GM13977 (cell line): Measurements from ENCODE around the gene GPAT3.

ENCODE experiments used
- DNase-seq: peaks from one replicate; pipeline ENCODE4 v3.0.0; 2012; ENCODE audit warnings: low spot score
- CTCF ChIP-seq: IDR thresholded peaks from 2 replicates; pipeline ENCODE4 v1.5.1; 2012; ENCODE audit warnings: mild to moderate bottlenecking, control low read depth; ENCODE audit not compliant: insufficient read depth; ENCODE audit errors: extremely low read depth, missing control alignments
- in situ Hi-C: fragments of 300-500 bp; cut with MboI; formaldehyde crosslinking; loops from one replicate; pipeline ENCODE4 v1.12.0; 2022; ENCODE audit warnings: low sequenced_read_pairs, low pct_unique_long_range_greater_than_20kb, mixed read lengths, inconsistent platforms; ENCODE audit not compliant: unreplicated experiment

GPAT3 gene

GRCh38 chr4:83599183-83599582 lies 63.3 kb downstream of the GPAT3 start:
- TF ChIP-seq CTCF, result no peak
- in situ Hi-C loops, result no loop called here
- no peak for DNase-seq

DNA sequence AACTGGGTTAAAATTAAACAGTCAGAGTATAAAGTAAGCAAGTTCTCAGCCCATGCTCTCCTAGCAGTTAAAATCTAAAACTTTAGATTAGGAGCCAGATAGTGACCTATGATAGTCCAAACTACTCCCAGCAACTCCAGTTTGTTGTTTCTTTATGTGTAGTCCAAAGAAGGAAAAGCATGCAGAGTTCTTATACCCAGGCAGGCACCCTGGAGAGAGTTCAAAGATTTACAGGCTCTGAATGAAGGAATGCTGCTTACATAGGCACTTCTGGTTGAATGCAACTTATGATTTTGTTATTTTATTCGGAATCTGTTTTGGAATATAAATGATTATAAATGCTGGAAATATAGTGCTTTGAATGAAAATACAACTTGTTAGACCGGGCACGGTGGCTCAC lies 67.2 kb downstream of the GPAT3 start:
- no peak for TF ChIP-seq CTCF
- in situ Hi-C loops, result no loop called here
- no peak for DNase-seq

DNA sequence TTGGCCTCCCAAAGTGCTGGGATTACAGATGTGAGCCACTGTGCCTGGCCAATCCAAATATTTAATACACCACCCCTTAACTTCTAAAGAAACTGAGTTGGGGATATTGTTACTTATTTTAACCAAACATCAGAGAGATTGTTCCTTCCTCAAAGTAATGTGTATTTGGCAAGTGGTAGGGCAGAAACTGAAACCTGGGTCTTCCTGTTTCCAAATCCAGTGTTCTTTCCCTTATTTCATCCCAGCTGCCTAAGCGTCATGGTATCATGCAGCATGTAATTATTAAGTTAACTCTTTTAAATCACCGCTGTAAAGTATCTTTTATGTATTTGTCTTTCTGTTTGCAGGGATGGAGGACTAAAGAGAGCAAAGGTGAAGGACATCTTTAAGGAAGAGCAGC lies 68.4 kb downstream of the GPAT3 start:
- in situ Hi-C loops, result no loop called here

DNA sequence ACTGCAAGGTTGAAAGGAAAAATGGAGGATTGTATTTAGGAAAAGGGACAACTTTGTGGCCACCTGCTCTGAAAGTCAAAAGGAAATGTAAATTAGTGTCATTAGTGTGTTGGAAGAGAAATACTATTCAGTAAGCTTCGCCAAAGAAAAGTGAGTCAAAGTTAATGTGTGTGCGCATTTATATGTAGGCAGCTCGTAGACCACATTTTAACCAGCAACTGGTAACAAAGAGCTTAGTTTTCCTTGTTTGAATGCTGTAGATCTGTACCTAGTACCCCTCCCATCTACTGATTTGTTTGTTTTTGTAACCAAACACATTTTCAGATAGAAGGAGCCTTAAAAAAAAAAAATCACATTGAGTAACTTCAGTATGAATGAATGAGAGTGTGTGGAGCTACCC lies 69.3 kb downstream of the GPAT3 start:
- in situ Hi-C loops, result no loop called here
- DNase-seq, result no peak
- TF ChIP-seq CTCF, result no peak

More for the DNA sequence above, 68.4 kb downstream of the GPAT3 start:
- no peak for DNase-seq
- no peak for TF ChIP-seq CTCF

DNA sequence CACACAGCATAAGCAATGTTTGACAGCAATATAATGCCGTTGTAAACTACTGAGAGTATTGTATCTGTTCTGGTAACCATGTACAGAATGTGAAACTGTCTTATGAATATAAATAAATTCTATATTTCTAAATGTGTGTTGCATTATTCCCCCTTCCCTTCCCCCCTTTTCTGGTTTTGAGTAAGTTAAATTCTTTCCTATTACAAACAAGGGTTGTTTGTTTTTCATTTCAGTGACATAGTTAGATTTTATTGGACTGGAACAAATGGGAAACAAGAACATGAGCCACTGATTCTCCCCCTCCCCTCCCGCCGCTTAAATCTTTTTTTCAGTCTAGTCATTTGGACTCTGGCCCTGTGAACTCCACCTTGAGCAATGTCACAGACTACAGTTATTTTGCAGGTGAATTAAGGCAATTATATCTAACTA lies 69.8 kb downstream of the GPAT3 start:
- peak; percentile 14 for DNase-seq
- in situ Hi-C loops, result no loop called here
- no peak for TF ChIP-seq CTCF

GRCh38 chr4:83606460-83606859 lies 70.6 kb downstream of the GPAT3 start:
- no peak for TF ChIP-seq CTCF
- no peak for DNase-seq
- in situ Hi-C loops, result no loop called here

GRCh38 chr4:83606898-83607297 lies 71.0 kb downstream of the GPAT3 start:
- DNase-seq, result no peak
- in situ Hi-C loops, result no loop called here
- no peak for TF ChIP-seq CTCF
